NCI-H2196 treated with DMSO at 0.1 percent for 48 hours (cell line): Measurements from ENCODE around the gene POU6F2.
"Not testable (repeated sequence)": the region's sequence is repeated elsewhere in the genome, so short reads cannot be mapped to it uniquely, and the experiment has no call there.

Experiments used
- DNase-seq: peaks from one replicate; lab custom pipeline; 2025; ENCODE audit not compliant: unreplicated experiment; lab: John Stamatoyannopoulos, UW

Gene POU6F2

DNA sequence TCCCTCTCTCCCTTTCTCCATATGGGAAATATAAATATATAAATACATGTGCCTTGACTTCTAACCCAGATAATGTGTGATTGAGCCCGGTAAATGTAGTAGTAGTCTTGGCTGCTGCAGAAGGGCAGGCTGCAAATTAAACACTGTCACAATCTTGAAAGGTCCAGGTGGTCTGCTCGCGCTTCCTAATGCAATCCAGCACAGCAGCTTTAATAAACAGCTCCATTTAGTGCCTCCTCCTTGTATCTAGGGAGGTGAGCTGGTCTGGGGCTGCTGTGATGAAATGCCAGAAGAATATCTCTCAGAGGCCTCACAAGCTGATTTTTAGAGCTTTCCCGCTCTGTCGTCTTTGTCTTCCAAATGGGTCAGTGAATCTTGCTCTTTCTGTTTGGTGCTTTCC, 782 bp downstream of the POU6F2 start:
- no peak for DNase-seq

DNA sequence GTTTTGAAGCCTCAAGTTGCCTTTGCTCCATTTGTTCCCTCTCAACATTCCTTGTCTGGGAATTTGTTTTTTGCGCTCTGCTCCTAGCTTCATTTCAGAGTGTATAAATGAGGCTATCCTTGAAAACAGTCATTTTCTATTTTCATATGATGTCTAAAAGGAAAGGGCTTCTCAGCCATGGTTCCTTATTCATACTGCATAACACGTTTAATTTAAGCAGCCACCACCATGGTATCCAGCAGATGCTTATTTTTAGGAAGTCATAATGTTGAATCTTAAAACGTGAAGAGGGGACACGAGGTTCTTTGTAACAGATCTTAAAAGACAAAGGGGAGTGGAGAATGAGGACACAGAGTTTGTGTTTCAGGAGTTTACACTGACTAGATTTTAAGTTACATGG, 14.5 kb downstream of the POU6F2 start:
- no peak for DNase-seq

DNA sequence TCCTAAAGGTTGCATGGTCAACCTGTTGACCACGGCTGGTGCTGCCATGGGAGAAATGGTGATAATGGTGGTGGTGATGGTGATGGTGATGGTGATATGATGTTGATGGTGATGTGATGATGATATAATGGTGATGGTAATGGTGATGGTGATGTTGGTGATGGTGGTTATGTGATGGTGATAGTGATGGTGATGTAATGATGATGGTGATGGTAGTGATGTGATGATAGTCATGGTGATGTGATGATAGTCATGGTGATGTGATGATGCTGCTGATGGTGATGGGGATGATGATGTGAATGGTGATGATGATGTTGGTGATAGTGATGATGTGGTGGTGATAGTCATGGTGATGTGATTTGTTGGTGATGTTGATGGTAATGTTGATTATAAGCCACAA, 23.9 kb downstream of the POU6F2 start:
- DNase-seq = no peak

DNA sequence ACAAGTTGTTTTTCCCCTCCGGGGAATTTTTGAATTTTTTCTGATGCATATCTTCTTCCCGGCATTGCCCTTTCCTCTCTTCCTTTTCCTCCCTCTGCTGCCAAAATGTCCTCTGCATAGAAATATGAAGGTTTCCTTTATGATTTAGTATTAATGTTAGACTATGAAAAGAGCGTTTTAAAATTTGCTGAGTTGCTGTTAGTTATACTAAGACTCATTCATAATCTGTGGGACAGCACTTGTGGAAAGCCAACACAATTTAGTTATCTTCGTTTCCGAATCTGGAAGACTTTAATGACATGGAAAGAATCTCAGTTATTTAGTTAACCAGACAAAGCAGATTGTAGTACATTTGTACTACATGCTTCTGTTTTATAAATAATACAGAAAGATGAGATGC, 25.0 kb downstream of the POU6F2 start:
- no peak for DNase-seq

DNA sequence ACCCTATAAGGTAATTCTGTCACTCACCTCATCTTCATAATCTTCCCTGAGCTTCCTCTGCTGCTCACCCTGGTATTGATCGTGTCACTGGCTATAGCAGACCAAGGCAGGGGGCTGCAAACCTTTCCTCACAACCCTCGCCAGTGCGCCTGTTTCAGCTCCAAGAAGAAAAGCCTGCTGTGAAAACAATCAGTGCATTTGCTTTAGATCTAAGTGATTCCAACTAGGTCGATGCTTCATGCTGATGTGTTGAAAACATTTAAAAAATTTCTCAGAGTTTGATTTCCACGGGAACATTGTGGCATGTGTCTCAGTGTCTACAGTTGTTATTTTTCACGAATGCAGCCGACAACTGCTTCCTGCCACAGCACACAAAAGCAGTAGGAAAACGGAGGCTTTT, 27.3 kb downstream of the POU6F2 start:
- DNase-seq = no peak

GRCh38 chr7:39005461-39005860, 27.8 kb downstream of the POU6F2 start:
- DNase-seq = no peak

DNA sequence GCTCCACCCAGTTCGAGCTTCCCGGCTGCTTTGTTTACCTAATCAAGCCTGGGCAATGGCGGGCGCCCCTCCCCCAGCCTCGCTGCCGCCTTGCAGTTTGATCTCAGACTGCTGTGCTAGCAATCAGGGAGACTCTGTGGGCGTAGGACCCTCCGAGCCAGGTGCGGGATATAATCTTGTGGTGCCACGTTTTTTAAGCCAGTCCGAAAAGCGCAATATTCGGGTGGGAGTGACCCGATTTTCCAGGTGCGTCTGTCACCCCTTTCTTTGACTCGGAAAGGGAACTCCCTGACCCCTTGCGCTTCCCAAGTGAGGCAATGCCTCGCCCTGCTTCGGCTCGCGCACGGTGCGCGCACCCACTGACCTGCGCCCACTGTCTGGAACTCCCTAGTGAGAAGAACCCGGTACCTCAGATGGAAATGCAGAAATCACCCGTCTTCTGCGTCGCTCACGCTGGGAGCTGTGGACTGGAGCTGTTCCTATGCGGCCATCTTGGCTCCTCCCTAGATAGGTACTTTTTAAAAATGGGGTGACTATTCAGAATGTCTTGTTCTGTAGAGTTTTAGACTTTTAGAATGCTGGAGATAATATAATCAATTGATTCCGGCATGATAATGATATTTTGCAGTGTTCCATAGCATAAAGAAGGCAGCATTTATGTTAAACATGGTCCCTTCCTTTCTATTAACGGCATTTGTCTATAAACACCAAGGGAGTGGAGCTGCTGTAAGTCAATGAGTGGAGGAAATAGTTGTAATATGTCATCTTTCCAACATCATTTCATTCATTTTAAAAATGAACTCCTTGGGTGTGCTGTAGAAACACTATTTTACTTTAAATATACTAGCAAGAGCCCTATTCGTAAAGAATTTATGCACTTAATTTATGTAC, 35.6 kb downstream of the POU6F2 start:
- not testable (repeated sequence) for DNase-seq

- DNase-seq = no peak
These were observed 38.9 kb downstream of the POU6F2 start for GRCh38 chr7:39016609-39017008.

- DNase-seq = no peak
These were observed 39.7 kb downstream of the POU6F2 start for GRCh38 chr7:39017369-39017915.

GRCh38 chr7:39022796-39023195, 45.1 kb downstream of the POU6F2 start:
- no peak for DNase-seq

GRCh38 chr7:39027491-39027890, 49.8 kb downstream of the POU6F2 start:
- DNase-seq = no peak

DNA sequence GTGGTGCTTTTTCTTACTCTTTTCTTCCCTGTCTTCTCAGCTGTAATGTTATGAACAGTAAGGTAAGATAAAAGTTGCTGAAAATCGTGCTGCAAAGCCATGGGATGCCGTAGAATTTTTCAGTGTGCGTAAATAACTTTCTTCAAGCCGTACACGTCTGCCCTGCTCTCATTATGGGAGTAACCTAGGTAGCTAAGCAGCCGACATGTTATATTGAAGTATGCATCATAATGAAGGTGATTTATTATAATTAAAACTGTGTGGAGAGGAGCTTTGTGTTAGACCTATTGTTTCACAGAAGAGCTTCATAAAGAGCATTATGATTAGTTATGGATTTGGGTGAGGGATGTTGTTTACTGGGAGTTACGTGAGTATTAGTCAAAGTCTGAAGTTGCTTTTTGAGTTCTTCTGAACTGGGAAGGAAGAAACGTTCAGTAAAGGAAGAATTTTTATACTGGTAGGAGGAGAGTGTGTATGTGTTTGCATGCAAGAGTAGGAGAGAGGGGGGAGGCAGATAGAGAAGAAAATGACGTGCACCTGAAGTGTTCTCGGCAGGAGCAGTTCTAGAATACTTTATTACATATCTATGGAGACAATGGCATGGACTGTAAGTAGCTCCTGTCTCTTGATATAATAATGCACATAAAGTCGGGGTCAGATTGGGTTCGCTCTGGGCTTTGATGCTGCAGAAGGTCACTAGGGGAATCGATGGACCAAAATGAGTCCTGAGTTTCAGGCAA, 56.3 kb downstream of the POU6F2 start:
- no peak for DNase-seq

DNA sequence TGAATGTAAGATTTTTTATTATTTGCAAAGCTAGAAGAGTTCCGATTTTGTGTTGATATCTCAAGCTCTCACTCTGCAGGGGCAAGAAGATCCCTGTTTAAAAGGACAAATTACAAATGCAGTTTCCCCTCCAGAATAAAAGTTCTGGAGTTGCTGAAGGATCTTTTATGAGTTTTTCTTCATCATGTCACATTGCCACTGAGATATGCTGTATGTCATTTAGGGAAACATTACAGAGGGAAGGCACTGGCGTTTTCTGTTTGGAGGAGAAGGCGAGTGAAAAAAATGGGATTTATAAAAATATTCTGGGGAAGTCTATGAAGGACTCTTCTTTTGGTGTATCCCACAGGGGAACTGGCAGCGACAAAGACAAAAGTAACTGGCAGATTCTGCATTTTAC, 57.4 kb downstream of the POU6F2 start:
- no peak for DNase-seq

- DNase-seq = no peak
These were observed 58.2 kb downstream of the POU6F2 start for GRCh38 chr7:39035903-39036302.

DNA sequence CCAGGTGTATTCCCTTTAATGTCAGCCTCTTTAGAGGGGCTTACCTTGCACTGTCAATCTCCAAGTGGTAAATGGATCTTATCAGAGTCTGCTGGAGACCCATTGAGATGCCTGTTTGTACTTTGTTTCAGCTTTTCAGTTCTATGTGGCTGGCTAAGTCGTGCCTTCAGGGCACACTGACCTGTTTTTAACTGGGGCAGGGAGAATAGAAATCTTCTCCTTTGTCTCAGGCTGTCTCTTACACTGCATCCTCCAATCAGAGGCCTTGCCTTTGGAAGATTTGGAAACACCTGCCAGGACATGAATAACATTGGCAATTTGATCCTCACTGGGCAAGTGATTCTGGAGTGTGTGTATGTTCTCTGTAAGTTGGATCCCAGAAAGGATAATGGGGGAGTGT, 65.0 kb downstream of the POU6F2 start:
- no peak for DNase-seq

DNA sequence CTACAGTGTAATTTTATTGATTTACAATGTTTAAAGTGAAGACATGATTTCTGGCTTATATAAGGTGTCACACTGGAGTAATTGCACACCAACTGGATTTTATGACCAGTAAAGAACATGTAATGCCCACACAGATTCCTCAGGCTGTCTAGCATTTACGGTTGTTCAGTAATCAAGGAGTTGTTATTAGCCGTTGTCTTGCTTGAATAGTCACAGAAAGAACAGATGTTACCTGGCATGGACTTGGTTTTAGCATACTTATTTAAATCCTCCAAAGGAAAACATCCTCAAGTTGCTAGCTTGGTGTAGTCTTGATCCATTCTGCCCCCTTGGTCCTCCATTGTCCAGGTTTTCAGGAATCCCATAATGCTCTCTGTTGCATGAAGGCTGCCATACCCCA, 65.8 kb downstream of the POU6F2 start:
- no peak for DNase-seq

GRCh38 chr7:39044489-39044888, 66.8 kb downstream of the POU6F2 start:
- no peak for DNase-seq

DNA sequence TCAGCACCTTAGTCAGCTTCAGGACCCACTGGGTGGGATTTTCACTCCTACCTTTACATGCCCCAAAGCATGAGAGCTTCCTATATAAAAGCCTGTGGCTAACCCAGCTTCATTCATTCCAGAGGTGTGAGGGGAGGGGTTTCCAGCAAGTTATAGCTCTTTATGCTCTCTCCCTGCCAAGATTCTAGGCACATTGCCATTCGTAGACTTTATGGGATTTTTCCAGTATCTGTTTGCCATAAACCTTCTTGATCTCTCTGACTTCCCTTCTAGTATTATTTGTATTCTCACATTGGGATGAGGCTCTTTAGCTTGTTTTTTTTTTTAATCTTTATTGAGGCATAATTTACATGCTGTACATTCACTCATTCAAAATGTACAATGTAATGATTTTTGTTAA, 67.5 kb downstream of the POU6F2 start:
- no peak for DNase-seq

- no peak for DNase-seq
These were observed 73.6 kb downstream of the POU6F2 start for GRCh38 chr7:39051279-39051678.

GRCh38 chr7:39051707-39052106, 74.0 kb downstream of the POU6F2 start:
- no peak for DNase-seq

DNA sequence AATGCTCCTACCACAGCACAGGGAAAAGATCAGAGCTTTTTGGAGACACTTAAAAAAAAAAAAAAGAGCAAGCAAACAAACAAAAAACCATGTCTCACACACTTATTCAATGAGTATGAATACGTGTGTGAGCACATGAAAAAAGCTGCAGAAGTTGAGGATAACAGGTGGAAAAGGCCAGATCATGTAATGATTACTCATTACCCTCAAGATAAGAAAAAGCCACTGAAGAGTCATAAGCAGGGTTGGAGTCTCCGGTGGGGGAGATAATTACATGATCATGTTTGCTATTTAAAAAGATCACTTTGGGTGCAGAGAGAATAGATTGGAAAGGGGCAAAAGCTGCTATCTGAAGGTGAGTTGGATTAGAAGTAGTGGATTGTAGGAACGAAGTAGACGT, 77.0 kb downstream of the POU6F2 start:
- DNase-seq = no peak

- no peak for DNase-seq
These were observed 78.4 kb downstream of the POU6F2 start for GRCh38 chr7:39056153-39056552.
